Mesothelial cell of epicardium (in vitro differentiated cells): ENCODE results near the gene MPZL3. TPM values are rescaled to one million over a fixed set of nuclear protein-coding genes. Genes with fewer than 3 reads are reported as not detected.

ENCODE experiments used
- DNase-seq, 2 experiments: peaks; one replicate each; pipeline ENCODE4 v3.0.0; 2021; ENCODE audit warnings: low spot score in 2 of 2; ENCODE audit not compliant: unreplicated experiment in 2 of 2
- H3K27ac Mint-ChIP-seq: 2 replicates; pipeline ENCODE4 v1.8.0; 2021; ENCODE audit warnings: mixed read lengths
- H3K27me3 Mint-ChIP-seq: 2 replicates; pipeline ENCODE4 v1.8.0; 2021; ENCODE audit warnings: low read depth, mixed read lengths
- H3K36me3 Mint-ChIP-seq: 2 replicates; pipeline ENCODE4 v1.8.0; 2021; ENCODE audit warnings: mixed read lengths
- H3K4me1 Mint-ChIP-seq: 2 replicates; pipeline ENCODE4 v1.8.0; 2021; ENCODE audit warnings: mixed read lengths
- H3K4me3 Mint-ChIP-seq: 2 replicates; pipeline ENCODE4 v1.8.0; 2021; ENCODE audit warnings: mild to moderate bottlenecking, moderate library complexity, mixed read lengths
- H3K9me3 Mint-ChIP-seq: 2 replicates; pipeline ENCODE4 v1.8.0; 2021; ENCODE audit warnings: mixed read lengths
- CTCF ChIP-seq: fragments of 200-600 bp; sonication (generic); IDR thresholded peaks from one replicate; pipeline ENCODE4 v1.5.0; 2021; ENCODE audit warnings: antibody characterized with exemption; ENCODE audit not compliant: unreplicated experiment
- total RNA-seq: library from RNA; stranded (reverse); gene quantifications from 3 replicates; pipeline ENCODE4 v1.2.1, GENCODE V29; 2021

MPZL3 gene
- total RNA-seq, 1 donor from 2014 or later = 5.0 TPM

- peaks cover 34% of the 10 kb centered on the region for H3K27me3 Mint-ChIP-seq
- H3K27ac Mint-ChIP-seq = no peak overlapping the region
- no peak for DNase-seq
- no peaks in the 10 kb centered on the region for H3K9me3 Mint-ChIP-seq
- TF ChIP-seq CTCF = no peak
- H3K4me3 Mint-ChIP-seq = no peak overlapping the region
- H3K4me1 Mint-ChIP-seq = no peaks in the 10 kb centered on the region
- peaks cover 4% of the 10 kb centered on the region for H3K36me3 Mint-ChIP-seq
Observed at GRCh38 chr11:118226296-118226695, 25.9 kb downstream of the MPZL3 start.

- H3K4me1 Mint-ChIP-seq = no peaks in the 10 kb centered on the region
- no peak for TF ChIP-seq CTCF
- no peak for DNase-seq
- H3K36me3 Mint-ChIP-seq = peaks cover 4% of the 10 kb centered on the region
- H3K4me3 Mint-ChIP-seq = no peak within 1 kb of the TSS
- H3K27ac Mint-ChIP-seq = no peak within 1 kb of the TSS
- no peaks in the 10 kb centered on the region for H3K9me3 Mint-ChIP-seq
- H3K27me3 Mint-ChIP-seq = peaks cover 50% of the 10 kb centered on the region
Observed at GRCh38 chr11:118224511-118225188, 27.5 kb downstream of the MPZL3 start, which contains the start of gene JAML. TSS of gene JAML (minus strand) at chr11:118225011. CDS start at chr11:118214866, 10,145 bp downstream.

- no peak for DNase-seq
- Mint-ChIP-seq H3K9me3 (peaks cover 1% of the 10 kb centered on the region), H3K4me3 (no peak overlapping the region), H3K36me3 (no peaks in the 10 kb centered on the region), H3K27ac (no peak overlapping the region), H3K27me3 (peaks cover 56% of the 10 kb centered on the region), H3K4me1 (no peaks in the 10 kb centered on the region)
- no peak for TF ChIP-seq CTCF
Observed at GRCh38 chr11:118223992-118224391, 28.2 kb downstream of the MPZL3 start.

GRCh38 chr11:118223570-118223969 lies 28.6 kb downstream of the MPZL3 start:
- no peak for TF ChIP-seq CTCF
- H3K9me3 Mint-ChIP-seq = peaks cover 4% of the 10 kb centered on the region
- peaks cover 60% of the 10 kb centered on the region for H3K27me3 Mint-ChIP-seq
- H3K27ac Mint-ChIP-seq = no peak overlapping the region
- H3K36me3 Mint-ChIP-seq = no peaks in the 10 kb centered on the region
- no peak overlapping the region for H3K4me3 Mint-ChIP-seq
- no peak for DNase-seq
- no peaks in the 10 kb centered on the region for H3K4me1 Mint-ChIP-seq

GRCh38 chr11:118222437-118222836 lies 29.7 kb downstream of the MPZL3 start:
- Mint-ChIP-seq H3K9me3 (peaks cover 4% of the 10 kb centered on the region), H3K27me3 (peaks cover 66% of the 10 kb centered on the region), H3K36me3 (no peaks in the 10 kb centered on the region)

More at GRCh38 chr11:118222437-118222836, 29.7 kb downstream of the MPZL3 start:
- Mint-ChIP-seq H3K27ac (no peak overlapping the region), H3K4me3 (no peak overlapping the region), H3K4me1 (no peaks in the 10 kb centered on the region)
- no peak for DNase-seq
- TF ChIP-seq CTCF = no peak
